RWPE2 (cell line): Measurements from ENCODE around the gene PRDM16.

Source experiments
- ATAC-seq: fragments of 200-7000 bp; cut with Tn5 transposase; 3 replicates; pipeline ENCODE4 v1.9.1; 2021; ENCODE audit warnings: low read depth
- DNase-seq: peaks from one replicate; pipeline ENCODE4 v3.0.0-alpha.2; 2020; ENCODE audit warnings: low spot score
- H3K27ac ChIP-seq: fragments of 450-650 bp; 2 replicates; pipeline ENCODE4 v1.5.1; 2017; ENCODE audit warnings: mild to moderate bottlenecking; ENCODE audit not compliant: poor library complexity, severe bottlenecking
- H3K27me3 ChIP-seq: fragments of 250-450 bp; sonication (Bioruptor Pico); 2 replicates; pipeline ENCODE4 v1.5.1; 2021; ENCODE audit warnings: mild to moderate bottlenecking, moderate library complexity; ENCODE audit not compliant: insufficient read depth, poor library complexity, severe bottlenecking
- H3K36me3 ChIP-seq: fragments of 250-450 bp; sonication (Bioruptor Pico); 2 replicates; pipeline ENCODE4 v1.5.1; 2020; ENCODE audit warnings: low read depth, mild to moderate bottlenecking, moderate library complexity
- H3K4me1 ChIP-seq: fragments of 250-450 bp; sonication (Bioruptor Pico); 2 replicates; pipeline ENCODE4 v1.5.1; 2021; ENCODE audit warnings: mild to moderate bottlenecking, moderate library complexity; ENCODE audit not compliant: insufficient read depth, poor library complexity, severe bottlenecking
- H3K4me3 ChIP-seq: fragments of 250-450 bp; sonication (Bioruptor Pico); 2 replicates; pipeline ENCODE4 v1.5.1; 2021; ENCODE audit warnings: mild to moderate bottlenecking, moderate library complexity; ENCODE audit not compliant: severe bottlenecking
- H3K9me3 ChIP-seq: fragments of 250-450 bp; sonication (Bioruptor Pico); 2 replicates; pipeline ENCODE4 v1.5.1; 2021; ENCODE audit warnings: mild to moderate bottlenecking, moderate library complexity; ENCODE audit not compliant: severe bottlenecking
- CTCF ChIP-seq: fragments of 450-650 bp; IDR thresholded peaks from one replicate; pipeline ENCODE4 v1.5.1; 2017; ENCODE audit warnings: mild to moderate bottlenecking, moderate library complexity; ENCODE audit not compliant: poor library complexity, severe bottlenecking

Gene PRDM16

GRCh38 chr1:3368059-3368458 is 299.1 kb downstream of the PRDM16 start:
- no peaks in the 10 kb centered on the region for H3K4me1 ChIP-seq
- H3K36me3 ChIP-seq: no peaks in the 10 kb centered on the region
- no peaks in the 10 kb centered on the region for H3K9me3 ChIP-seq
- H3K27ac ChIP-seq: no peak overlapping the region
- no peak for TF ChIP-seq CTCF
- ATAC-seq (no peak), DNase-seq (no peak)
- peaks cover 27% of the 10 kb centered on the region for H3K27me3 ChIP-seq
- H3K4me3 ChIP-seq: no peak overlapping the region

GRCh38 chr1:3368711-3369445 is 299.9 kb downstream of the PRDM16 start:
- ATAC-seq (no peak), DNase-seq (no peak)
- Histone ChIP-seq H3K4me1 (no peaks in the 10 kb centered on the region), H3K27ac (no peak overlapping the region), H3K36me3 (no peaks in the 10 kb centered on the region), H3K4me3 (no peak overlapping the region), H3K9me3 (no peaks in the 10 kb centered on the region), H3K27me3 (peaks cover 19% of the 10 kb centered on the region)
- TF ChIP-seq CTCF: no peak

GRCh38 chr1:3369446-3370076 is 300.6 kb downstream of the PRDM16 start:
- Histone ChIP-seq H3K27ac (no peak overlapping the region), H3K4me1 (no peaks in the 10 kb centered on the region), H3K4me3 (no peak overlapping the region), H3K36me3 (no peaks in the 10 kb centered on the region), H3K27me3 (peaks cover 17% of the 10 kb centered on the region), H3K9me3 (no peaks in the 10 kb centered on the region)
- no peak for TF ChIP-seq CTCF
- ATAC-seq (peak; percentile 64; the same call in 2 of the 3 replicates), DNase-seq (no peak)

- no peak overlapping the region for H3K27ac ChIP-seq
- peaks cover 14% of the 10 kb centered on the region for H3K27me3 ChIP-seq
- ATAC-seq (no peak), DNase-seq (no peak)
- no peaks in the 10 kb centered on the region for H3K9me3 ChIP-seq
- H3K36me3 ChIP-seq: no peaks in the 10 kb centered on the region
- H3K4me3 ChIP-seq: no peak overlapping the region
- H3K4me1 ChIP-seq: no peaks in the 10 kb centered on the region
- TF ChIP-seq CTCF: no peak
These were observed 302.1 kb downstream of the PRDM16 start for GRCh38 chr1:3370856-3371703.
